ENCODE measurements around the gene COA5. TPM values are rescaled to one million over a fixed set of nuclear protein-coding genes. Genes with fewer than 3 reads are reported as not detected.

COA5 gene
- 10 to 100 TPM; 26.7 to 28.5 TPM for total RNA-seq

DNA sequence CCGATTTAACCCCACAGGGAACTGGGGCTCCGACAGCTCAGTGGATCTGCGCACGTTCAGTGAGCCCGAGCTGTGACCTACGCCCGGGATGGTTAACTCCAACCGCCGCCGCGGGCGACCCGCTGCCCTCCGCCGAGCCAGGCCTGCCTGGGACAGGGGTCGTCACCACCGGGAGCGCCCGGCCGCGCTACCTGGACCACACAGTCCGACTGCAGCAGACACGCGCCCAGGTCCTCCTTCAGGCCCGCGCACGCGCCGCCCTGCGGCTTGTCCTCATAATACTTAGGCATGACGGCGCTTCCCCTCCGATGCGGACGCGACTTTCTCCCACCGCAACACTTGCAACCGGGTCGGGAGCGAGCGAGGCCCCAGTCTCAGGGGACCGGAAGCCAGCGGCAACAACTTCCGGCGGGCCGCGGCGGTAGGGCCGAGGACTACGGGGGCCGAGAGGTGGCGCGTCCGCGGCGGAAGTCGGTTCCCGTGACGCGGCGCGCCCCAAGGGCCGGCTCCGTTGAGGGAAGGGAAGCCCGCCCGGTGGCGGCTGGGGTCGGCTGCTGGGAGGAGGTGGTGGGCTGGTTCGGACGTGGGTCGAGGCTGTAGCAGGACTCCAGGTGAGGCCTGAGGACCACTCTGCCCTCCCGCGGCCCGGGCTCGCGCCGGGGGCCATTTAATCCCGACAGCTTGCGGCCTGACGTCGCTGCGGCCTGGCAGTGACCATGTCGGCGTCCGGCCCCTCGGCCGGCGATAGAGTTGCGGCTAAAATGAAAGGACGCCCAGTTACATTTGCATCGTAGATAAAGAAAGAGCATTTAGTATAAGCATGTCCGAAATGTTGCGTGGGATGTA is at the start of gene COA5, which contains the start of gene UNC50:
Gene COA5 (minus strand): TSS at position 397 of the 846 bp plus-strand sequence. CDS start 107 bp downstream, at position 290.
Gene UNC50 (plus strand): TSS at position 474 of the 846 bp plus-strand sequence. CDS start 1,171 bp downstream, outside the sequence.
- peak; percentile 94 for DNase-seq
- Mint-ChIP-seq H3K9me3 (no peaks in the 10 kb centered on the region), H3K27me3 (no peaks in the 10 kb centered on the region), H3K4me3 (peak within 1 kb of the TSS; percentile 92), H3K4me1 (ENCODE audit: low read depth) (peaks cover 61% of the 10 kb centered on the region), H3K36me3 (peaks cover 28% of the 10 kb centered on the region), H3K27ac (peak within 1 kb of the TSS; percentile 82)
- POLR2A ChIA-PET, result interaction anchor here (0.7 to 0.9 kb wide), 2 partner anchors 29 to 122 kb away, joined by 3 to 4 read pairs; partner anchors contain the start of gene MGAT4A
- CTCF ChIA-PET, result interaction anchor here (0.6 to 2.1 kb wide), 7 partner anchors 26 to 224 kb away, joined by 3 to 6 read pairs (median 5); no protein-coding TSS in a partner anchor
- intact Hi-C loops (cut with micrococcal nuclease), result loop anchor here (1.0 to 2.0 kb wide), 2 partner anchors 122 to 728 kb away; partner anchors contain the start of genes MGAT4A and TXNDC9

DNA sequence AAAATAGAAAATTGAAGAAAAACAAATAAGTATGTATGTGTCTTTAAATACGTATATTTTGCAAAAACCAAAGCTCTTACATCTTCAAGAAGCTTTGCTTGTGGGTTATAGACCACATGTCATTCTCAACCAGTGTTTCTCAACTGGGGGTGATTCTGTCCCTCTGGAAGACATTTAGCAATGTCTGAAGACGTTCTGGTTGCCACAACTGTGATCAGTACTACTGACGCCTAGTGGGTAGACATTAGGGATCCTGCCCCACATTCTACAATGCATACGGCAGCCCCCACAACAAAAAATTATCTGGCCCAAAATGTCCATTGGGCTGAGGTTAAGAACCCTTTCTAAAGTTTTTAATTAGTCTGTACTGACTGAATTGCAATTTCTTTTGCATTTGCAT is 48.5 kb upstream of the COA5 start:
- peak overlapping the region; percentile 86 for H3K27ac Mint-ChIP-seq
- no peak for DNase-seq
- peaks cover 76% of the 10 kb centered on the region for H3K4me1 Mint-ChIP-seq (ENCODE audit: low read depth)
- peaks cover 10% of the 10 kb centered on the region for H3K9me3 Mint-ChIP-seq
- no peaks in the 10 kb centered on the region for H3K27me3 Mint-ChIP-seq
- POLR2A ChIA-PET, result interaction anchor here (0.9 to 4.2 kb wide), 3 partner anchors 67 to 115 kb away, joined by 3 to 27 read pairs (median 6); partner anchors contain the start of gene MGAT4A
- peaks cover 32% of the 10 kb centered on the region for H3K36me3 Mint-ChIP-seq
- intact Hi-C loops (cut with micrococcal nuclease), result loop anchor here (10.0 kb wide), 1 partner anchor 488 kb away; the partner anchor contains the start of gene C2orf15
- H3K4me3 Mint-ChIP-seq, result peak overlapping the region; percentile 58
- CTCF ChIA-PET, result interaction anchor here (0.6 to 5.5 kb wide), 8 partner anchors 8 to 181 kb away, joined by 3 to 25 read pairs (median 3); partner anchors contain the start of gene MGAT4A

DNA sequence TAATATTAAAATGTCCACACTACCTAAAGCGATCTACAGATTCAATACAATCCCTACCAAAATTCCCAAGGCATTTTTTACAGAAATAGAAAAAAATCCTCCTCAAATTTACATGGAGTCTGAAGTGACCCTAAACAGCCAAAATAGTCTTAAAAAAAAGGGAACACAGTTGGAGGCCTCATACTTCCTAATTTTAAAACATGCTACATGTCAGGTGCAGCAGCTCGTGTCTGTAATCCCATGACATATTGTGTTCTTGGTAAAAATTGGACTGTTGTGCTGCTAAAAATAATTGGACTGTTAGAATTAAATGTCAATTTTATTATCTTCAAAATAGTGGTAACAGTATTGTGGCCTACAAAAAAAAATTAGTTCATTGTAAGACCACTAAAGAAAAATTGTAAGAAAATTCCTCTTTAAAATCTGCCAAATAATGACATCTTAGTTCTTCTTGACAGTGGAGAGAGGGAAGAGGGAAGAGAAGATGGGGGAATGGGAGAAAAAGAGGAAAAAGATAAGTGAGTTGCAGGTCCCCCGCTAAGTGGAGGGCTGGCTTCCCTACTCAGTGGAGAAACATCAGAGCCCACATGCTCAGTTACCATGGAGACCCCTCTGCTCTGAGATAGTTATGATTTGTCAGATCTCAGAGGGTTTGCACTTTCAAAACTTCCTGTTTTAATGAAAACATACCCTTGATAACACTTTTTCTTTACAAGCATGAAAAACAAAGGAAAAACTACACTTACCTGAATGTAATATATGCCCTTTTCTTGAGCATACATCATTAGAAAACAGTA is 46.6 kb upstream of the COA5 start:
- Mint-ChIP-seq H3K27me3 (no peaks in the 10 kb centered on the region), H3K27ac (peak overlapping the region; percentile 67), H3K36me3 (peaks cover 28% of the 10 kb centered on the region), H3K4me3 (no peak overlapping the region), H3K9me3 (peaks cover 9% of the 10 kb centered on the region), H3K4me1 (ENCODE audit: low read depth) (peaks cover 76% of the 10 kb centered on the region)
- ChIA-PET POLR2A (interaction anchor here (0.7 to 4.2 kb wide), 2 partner anchors 75 to 96 kb away, joined by 3 to 27 read pairs; partner anchors contain the start of gene MGAT4A), CTCF (interaction anchor here (0.6 to 1.0 kb wide), 2 partner anchors 116 to 181 kb away, joined by 3 read pairs; no protein-coding TSS in a partner anchor)
- DNase-seq, result no peak
- intact Hi-C loops (cut with micrococcal nuclease), result loop anchor here (10.0 kb wide), 1 partner anchor 490 kb away; the partner anchor contains the start of gene C2orf15

DNA sequence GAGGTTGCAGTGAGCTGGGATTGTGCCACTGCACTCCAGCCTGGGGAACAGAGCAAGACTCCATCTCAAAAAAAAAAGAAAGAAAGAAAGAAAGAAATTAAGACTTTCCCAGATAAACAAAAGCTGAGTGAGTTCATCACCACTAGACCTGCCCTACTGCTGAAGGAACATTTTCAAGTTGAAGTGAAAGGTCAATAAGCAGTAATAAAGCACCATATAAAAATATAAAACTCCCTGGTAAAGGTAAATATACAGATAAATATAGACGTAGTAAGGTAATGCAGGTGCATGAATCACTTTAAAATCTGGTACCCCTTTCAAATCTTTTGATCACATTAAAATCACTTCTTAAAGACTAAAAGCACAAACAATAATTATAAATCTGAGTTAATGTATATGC is 42.7 kb upstream of the COA5 start:
- Mint-ChIP-seq H3K9me3 (peaks cover 10% of the 10 kb centered on the region), H3K27ac (peak overlapping the region; percentile 9), H3K4me1 (ENCODE audit: low read depth) (peaks cover 67% of the 10 kb centered on the region), H3K36me3 (peaks cover 34% of the 10 kb centered on the region), H3K4me3 (no peak overlapping the region), H3K27me3 (no peaks in the 10 kb centered on the region)
- no peak for DNase-seq
- intact Hi-C loops (cut with micrococcal nuclease), result loop anchor here (10.0 kb wide), 1 partner anchor 494 kb away; the partner anchor contains the start of gene C2orf15
- CTCF ChIA-PET, result interaction anchor here (0.6 to 1.1 kb wide), 2 partner anchors 108 to 414 kb away, joined by 3 read pairs; no protein-coding TSS in a partner anchor
- POLR2A ChIA-PET, result no interaction called here

DNA sequence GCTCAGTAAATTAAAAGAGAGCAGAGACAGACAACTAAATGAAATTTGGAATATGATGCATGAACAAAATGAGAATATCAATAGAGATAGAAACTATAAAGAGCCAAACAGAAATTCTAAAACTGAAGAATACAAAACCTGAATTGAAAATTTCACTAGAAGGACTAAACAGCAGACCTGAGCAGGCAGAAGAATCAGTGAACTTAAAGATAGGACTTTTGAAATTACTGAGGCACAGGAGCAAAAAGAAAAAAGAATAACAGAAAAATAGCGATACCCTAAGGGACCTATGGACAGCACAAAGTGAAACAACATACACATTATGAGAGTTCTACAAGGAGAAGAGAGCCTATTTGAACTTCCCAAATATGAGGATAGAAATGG is 41.7 kb upstream of the COA5 start:
- ChIA-PET POLR2A (interaction anchor here (0.6 to 1.1 kb wide), 5 partner anchors 12 to 187 kb away, joined by 3 to 4 read pairs (median 3); no protein-coding TSS in a partner anchor), CTCF (interaction anchor here (0.5 to 2.0 kb wide), 51 partner anchors 9 to 718 kb away, joined by 3 to 92 read pairs (median 5); partner anchors contain the start of genes C2orf15 and MGAT4A)
- no peak overlapping the region for H3K4me3 Mint-ChIP-seq
- H3K27ac Mint-ChIP-seq, result peak overlapping the region; percentile 74
- no peak for DNase-seq
- H3K9me3 Mint-ChIP-seq, result peaks cover 10% of the 10 kb centered on the region
- H3K27me3 Mint-ChIP-seq, result no peaks in the 10 kb centered on the region
- peaks cover 58% of the 10 kb centered on the region for H3K4me1 Mint-ChIP-seq (ENCODE audit: low read depth)
- intact Hi-C loops (cut with micrococcal nuclease), result loop anchor here (1.0 to 10.0 kb wide), 4 partner anchors 121 to 495 kb away; partner anchors contain the start of gene C2orf15
- peaks cover 34% of the 10 kb centered on the region for H3K36me3 Mint-ChIP-seq

DNA sequence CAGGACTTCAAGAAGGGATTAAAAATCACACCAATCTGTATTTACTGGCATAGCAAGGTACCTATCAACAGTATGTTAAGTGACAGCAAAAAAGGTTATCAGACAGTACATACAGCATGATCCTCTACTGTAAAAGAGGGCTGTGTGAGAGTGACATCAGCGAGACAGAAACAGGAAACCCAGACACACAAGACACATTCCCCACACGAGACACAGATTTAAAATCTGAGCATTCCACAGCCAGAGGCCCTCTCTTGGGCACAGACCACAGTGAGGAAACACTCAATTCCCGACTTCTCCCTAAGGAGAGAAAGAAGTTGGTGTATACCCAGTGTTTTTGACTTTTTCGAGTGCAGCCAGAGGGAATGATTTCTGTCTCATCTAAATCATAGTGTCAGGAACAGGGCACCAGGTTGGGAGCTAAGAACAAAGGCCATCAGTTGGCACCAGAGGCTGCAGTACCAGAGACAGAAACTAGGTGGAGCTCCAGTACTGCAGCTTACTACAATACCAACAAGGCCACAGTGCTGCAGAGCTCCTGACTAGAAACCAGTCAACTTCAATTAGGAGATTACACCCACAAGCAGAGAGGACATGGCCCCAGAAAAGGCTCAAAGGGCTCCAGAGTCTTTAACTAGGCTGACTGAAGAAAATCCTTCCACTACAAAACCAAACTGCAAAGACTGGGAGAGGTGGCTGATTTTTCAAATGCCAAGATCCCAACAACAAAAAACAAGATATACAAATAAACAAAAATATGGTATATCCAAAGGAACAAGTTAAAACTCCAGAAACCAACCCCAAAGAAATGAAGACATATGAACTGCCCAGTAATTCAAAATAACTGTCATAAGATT is 41.1 kb upstream of the COA5 start:
- POLR2A ChIA-PET, result interaction anchor here (0.6 to 1.1 kb wide), 6 partner anchors 10 to 188 kb away, joined by 3 to 4 read pairs (median 3); no protein-coding TSS in a partner anchor
- H3K27ac Mint-ChIP-seq, result peak overlapping the region; percentile 74
- peaks cover 34% of the 10 kb centered on the region for H3K36me3 Mint-ChIP-seq
- peaks cover 10% of the 10 kb centered on the region for H3K9me3 Mint-ChIP-seq
- intact Hi-C loops (cut with micrococcal nuclease), result loop anchor here (1.0 kb wide), 3 partner anchors 122 to 417 kb away; no protein-coding TSS in a partner anchor
- no peaks in the 10 kb centered on the region for H3K27me3 Mint-ChIP-seq
- DNase-seq, result peak; percentile 87
- peaks cover 52% of the 10 kb centered on the region for H3K4me1 Mint-ChIP-seq (ENCODE audit: low read depth)
- no peak overlapping the region for H3K4me3 Mint-ChIP-seq
- CTCF ChIA-PET, result interaction anchor here (0.5 to 2.0 kb wide), 58 partner anchors 10 to 718 kb away, joined by 3 to 92 read pairs (median 5); partner anchors contain the start of genes C2orf15 and MGAT4A

DNA sequence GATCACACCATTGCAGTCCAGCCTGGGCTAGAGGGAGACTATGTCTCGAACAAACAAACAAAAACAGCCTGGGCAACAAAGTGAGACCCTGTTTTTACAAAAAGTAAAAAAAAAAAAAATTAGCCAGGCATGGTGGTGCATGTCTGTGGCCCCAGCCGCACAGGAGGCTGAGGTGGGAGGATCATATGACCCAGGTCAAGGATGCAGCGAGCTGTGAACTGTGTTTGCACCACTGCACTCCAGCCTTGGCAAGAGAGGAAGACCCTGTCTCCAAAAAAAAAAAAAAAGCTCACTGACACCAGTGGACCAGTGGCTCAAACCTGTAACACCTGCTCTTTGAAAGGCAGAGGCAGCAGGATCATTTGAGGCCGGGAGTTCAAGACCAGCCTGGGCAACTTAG is 40.1 kb upstream of the COA5 start:
- no peak overlapping the region for H3K27ac Mint-ChIP-seq
- peaks cover 43% of the 10 kb centered on the region for H3K4me1 Mint-ChIP-seq (ENCODE audit: low read depth)

DNA sequence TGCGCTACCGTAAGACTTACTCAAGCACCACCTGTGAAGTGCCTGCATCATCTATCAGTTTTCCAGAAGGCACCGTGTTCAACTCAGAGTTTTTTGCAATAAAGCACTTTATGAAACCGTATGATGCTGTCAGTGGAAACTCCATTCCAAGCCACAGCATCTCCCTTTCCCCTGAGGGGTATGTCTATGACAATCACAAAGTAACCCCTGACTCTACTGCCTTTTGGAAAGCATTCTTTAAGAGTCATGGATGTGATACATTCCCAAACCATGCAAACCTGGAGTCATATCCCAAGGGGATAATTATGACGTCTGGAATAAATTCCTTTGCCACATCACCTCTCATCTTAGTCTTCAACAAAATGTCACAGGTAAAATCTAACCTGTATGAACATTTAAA is 39.3 kb upstream of the COA5 start:
- intact Hi-C loops (cut with micrococcal nuclease), result no loop called here
- no peaks in the 10 kb centered on the region for H3K27me3 Mint-ChIP-seq
- H3K4me3 Mint-ChIP-seq, result no peak overlapping the region
- DNase-seq, result no peak
- H3K4me1 Mint-ChIP-seq (ENCODE audit: low read depth), result peaks cover 35% of the 10 kb centered on the region
- CTCF ChIA-PET, result no interaction called here
- peaks cover 10% of the 10 kb centered on the region for H3K9me3 Mint-ChIP-seq
- peak overlapping the region; percentile 25 for H3K27ac Mint-ChIP-seq
- H3K36me3 Mint-ChIP-seq, result peaks cover 29% of the 10 kb centered on the region
- POLR2A ChIA-PET, result no interaction called here

More for the DNA sequence above, 40.1 kb upstream of the COA5 start:
- CTCF ChIA-PET, result interaction anchor here (1.5 to 2.0 kb wide), 10 partner anchors 10 to 418 kb away, joined by 4 to 92 read pairs (median 11); no protein-coding TSS in a partner anchor
- intact Hi-C loops (cut with micrococcal nuclease), result no loop called here
- Mint-ChIP-seq H3K9me3 (peaks cover 10% of the 10 kb centered on the region), H3K27me3 (no peaks in the 10 kb centered on the region), H3K4me3 (no peak overlapping the region), H3K36me3 (peaks cover 33% of the 10 kb centered on the region)
- POLR2A ChIA-PET, result no interaction called here
- DNase-seq, result no peak

- Mint-ChIP-seq H3K4me3 (no peak overlapping the region), H3K9me3 (no peaks in the 10 kb centered on the region), H3K4me1 (ENCODE audit: low read depth) (peaks cover 2% of the 10 kb centered on the region), H3K27ac (peak overlapping the region; percentile 23), H3K36me3 (peaks cover 16% of the 10 kb centered on the region), H3K27me3 (no peaks in the 10 kb centered on the region)
- POLR2A ChIA-PET, result no interaction called here
- CTCF ChIA-PET, result interaction anchor here (3.0 kb wide), 1 partner anchor 194 kb away, joined by 14 read pairs; no protein-coding TSS in a partner anchor
- intact Hi-C loops (cut with micrococcal nuclease), result no loop called here
- DNase-seq, result no peak
Measured at GRCh38 chr2:98643496-98644100, 35.3 kb upstream of the COA5 start.
